ENCODE measurements around the gene NETO2. TPM values are rescaled to one million over a fixed set of nuclear protein-coding genes. Genes with fewer than 3 reads are reported as not detected.
A peak's percentile ranks its signal among the peaks of the same experiment; 100 is the strongest.

The NETO2 gene
- total and polyA plus RNA-seq, 2 of the 13 experiments (the other 11 are each of a cell fraction or from before 2014, with no cell fraction given) = 8.2 to 13.5 TPM

DNA sequence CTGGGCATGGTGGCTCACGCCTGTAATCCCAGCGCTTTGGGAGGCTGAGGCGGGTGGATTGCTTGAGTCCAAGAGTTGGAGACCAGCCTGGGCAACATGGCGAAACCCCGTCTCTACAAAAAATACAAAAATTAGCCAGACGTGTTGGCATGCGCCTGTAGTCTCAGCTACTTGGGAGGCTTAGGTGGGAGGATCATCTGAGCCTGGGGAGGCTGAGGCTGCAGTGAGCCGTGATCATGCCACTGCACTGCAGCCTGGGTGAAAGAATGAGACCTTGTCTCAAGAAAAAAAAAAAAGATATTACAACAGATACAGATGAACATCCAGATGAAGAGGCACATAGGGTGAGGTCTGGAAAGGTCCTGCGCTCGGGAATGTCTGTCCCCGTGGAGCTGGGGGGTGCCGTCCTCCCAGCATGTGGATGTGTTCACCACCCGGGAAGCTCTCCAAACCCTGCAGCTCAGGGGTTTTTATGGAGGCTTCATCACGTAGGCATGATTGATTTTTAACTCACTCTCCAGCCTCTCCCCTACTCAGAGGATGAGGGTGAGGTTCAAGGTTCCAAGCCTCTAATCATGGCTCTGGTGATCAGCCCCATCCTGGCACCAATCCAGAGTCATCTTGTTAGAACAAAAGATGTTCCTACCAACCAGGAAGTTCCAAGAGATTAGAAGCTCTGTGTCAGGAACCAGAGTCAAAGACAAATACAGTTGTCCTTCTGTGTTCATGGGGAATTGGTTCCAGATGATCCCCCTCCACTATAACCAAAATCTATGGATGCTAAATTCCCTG, 85.3 kb downstream of the NETO2 start (continued):
- TF ChIP-seq MATR3 (CRISPR knock-in tag; IDR thresholded peaks at IDR 0.05) (no peak), ZBTB21 (CRISPR knock-in tag; IDR thresholded peaks at IDR 0.05) (no peak), MYC (CRISPR knock-in tag; IDR thresholded peaks at IDR 0.05; ENCODE audit: borderline replicate concordance) (0 out of 2 replicates have a peak, but pooled peaks have one; percentile 56), ZFP36L1 (CRISPR knock-in tag; IDR thresholded peaks at IDR 0.05) (peak; percentile 40; the same call in 1 of the 2 replicates), ZNF432 (CRISPR knock-in tag; IDR thresholded peaks at IDR 0.05; ENCODE audit: borderline replicate concordance) (no peak), ZNF468 (CRISPR knock-in tag; IDR thresholded peaks at IDR 0.05) (no peak), FLYWCH1 (CRISPR knock-in tag; IDR thresholded peaks at IDR 0.05) (no peak), XRCC5 (optimal IDR thresholded peaks at IDR 0.05; ENCODE audit: low read length) (no peak), ZBTB3 (CRISPR knock-in tag; IDR thresholded peaks at IDR 0.05; ENCODE audit: borderline replicate concordance, low read depth) (no peak), KLF11 (CRISPR knock-in tag; IDR thresholded peaks at IDR 0.05) (0 out of 2 replicates have a peak, but pooled peaks have one; percentile 24), TBP (CRISPR knock-in tag; IDR thresholded peaks at IDR 0.05) (no peak), CENPT (CRISPR knock-in tag; IDR thresholded peaks at IDR 0.05; ENCODE audit: low read depth) (no peak), XBP1 (CRISPR knock-in tag; IDR thresholded peaks at IDR 0.05) (no peak), SMAD1 (CRISPR knock-in tag; IDR thresholded peaks at IDR 0.05; ENCODE audit: borderline replicate concordance, low read depth) (no peak; the same call in 1 of the 2 replicates)
- TF ChIP-seq, protein P1, sequence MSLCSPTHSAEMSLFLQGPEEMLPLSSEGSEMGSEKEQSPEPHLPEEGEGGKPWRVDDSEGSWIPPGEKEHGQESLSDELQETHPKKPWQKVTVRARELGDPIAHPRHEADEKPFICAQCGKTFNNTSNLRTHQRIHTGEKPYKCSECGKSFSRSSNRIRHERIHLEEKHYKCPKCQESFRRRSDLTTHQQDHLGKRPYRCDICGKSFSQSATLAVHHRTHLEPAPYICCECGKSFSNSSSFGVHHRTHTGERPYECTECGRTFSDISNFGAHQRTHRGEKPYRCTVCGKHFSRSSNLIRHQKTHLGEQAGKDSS (CRISPR knock-in tag; IDR thresholded peaks at IDR 0.05; ENCODE audit: borderline replicate concordance, low read depth) = peak; percentile 76; the same call in 1 of the 2 replicates
- TF ChIP-seq, protein P2, sequence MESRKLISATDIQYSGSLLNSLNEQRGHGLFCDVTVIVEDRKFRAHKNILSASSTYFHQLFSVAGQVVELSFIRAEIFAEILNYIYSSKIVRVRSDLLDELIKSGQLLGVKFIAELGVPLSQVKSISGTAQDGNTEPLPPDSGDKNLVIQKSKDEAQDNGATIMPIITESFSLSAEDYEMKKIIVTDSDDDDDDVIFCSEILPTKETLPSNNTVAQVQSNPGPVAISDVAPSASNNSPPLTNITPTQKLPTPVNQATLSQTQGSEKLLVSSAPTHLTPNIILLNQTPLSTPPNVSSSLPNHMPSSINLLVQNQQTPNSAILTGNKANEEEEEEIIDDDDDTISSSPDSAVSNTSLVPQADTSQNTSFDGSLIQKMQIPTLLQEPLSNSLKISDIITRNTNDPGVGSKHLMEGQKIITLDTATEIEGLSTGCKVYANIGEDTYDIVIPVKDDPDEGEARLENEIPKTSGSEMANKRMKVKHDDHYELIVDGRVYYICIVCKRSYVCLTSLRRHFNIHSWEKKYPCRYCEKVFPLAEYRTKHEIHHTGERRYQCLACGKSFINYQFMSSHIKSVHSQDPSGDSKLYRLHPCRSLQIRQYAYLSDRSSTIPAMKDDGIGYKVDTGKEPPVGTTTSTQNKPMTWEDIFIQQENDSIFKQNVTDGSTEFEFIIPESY (CRISPR knock-in tag; IDR thresholded peaks at IDR 0.05) = peak; percentile 37; the same call in 1 of the 2 replicates
- TF ChIP-seq, protein P3, sequence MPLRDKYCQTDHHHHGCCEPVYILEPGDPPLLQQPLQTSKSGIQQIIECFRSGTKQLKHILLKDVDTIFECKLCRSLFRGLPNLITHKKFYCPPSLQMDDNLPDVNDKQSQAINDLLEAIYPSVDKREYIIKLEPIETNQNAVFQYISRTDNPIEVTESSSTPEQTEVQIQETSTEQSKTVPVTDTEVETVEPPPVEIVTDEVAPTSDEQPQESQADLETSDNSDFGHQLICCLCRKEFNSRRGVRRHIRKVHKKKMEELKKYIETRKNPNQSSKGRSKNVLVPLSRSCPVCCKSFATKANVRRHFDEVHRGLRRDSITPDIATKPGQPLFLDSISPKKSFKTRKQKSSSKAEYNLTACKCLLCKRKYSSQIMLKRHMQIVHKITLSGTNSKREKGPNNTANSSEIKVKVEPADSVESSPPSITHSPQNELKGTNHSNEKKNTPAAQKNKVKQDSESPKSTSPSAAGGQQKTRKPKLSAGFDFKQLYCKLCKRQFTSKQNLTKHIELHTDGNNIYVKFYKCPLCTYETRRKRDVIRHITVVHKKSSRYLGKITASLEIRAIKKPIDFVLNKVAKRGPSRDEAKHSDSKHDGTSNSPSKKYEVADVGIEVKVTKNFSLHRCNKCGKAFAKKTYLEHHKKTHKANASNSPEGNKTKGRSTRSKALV (CRISPR knock-in tag; IDR thresholded peaks at IDR 0.05) = peak; percentile 96
- TF ChIP-seq, protein P4, sequence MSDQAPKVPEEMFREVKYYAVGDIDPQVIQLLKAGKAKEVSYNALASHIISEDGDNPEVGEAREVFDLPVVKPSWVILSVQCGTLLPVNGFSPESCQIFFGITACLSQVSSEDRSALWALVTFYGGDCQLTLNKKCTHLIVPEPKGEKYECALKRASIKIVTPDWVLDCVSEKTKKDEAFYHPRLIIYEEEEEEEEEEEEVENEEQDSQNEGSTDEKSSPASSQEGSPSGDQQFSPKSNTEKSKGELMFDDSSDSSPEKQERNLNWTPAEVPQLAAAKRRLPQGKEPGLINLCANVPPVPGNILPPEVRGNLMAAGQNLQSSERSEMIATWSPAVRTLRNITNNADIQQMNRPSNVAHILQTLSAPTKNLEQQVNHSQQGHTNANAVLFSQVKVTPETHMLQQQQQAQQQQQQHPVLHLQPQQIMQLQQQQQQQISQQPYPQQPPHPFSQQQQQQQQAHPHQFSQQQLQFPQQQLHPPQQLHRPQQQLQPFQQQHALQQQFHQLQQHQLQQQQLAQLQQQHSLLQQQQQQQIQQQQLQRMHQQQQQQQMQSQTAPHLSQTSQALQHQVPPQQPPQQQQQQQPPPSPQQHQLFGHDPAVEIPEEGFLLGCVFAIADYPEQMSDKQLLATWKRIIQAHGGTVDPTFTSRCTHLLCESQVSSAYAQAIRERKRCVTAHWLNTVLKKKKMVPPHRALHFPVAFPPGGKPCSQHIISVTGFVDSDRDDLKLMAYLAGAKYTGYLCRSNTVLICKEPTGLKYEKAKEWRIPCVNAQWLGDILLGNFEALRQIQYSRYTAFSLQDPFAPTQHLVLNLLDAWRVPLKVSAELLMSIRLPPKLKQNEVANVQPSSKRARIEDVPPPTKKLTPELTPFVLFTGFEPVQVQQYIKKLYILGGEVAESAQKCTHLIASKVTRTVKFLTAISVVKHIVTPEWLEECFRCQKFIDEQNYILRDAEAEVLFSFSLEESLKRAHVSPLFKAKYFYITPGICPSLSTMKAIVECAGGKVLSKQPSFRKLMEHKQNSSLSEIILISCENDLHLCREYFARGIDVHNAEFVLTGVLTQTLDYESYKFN (CRISPR knock-in tag; conservative IDR thresholded peaks at IDR 0.05) = peak; percentile 94
- TF ChIP-seq, protein P5, sequence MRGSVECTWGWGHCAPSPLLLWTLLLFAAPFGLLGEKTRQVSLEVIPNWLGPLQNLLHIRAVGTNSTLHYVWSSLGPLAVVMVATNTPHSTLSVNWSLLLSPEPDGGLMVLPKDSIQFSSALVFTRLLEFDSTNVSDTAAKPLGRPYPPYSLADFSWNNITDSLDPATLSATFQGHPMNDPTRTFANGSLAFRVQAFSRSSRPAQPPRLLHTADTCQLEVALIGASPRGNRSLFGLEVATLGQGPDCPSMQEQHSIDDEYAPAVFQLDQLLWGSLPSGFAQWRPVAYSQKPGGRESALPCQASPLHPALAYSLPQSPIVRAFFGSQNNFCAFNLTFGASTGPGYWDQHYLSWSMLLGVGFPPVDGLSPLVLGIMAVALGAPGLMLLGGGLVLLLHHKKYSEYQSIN (CRISPR knock-in tag; IDR thresholded peaks at IDR 0.05; ENCODE audit: borderline replicate concordance) = no peak

Measured in HepG2 (cell line).